GM19328 (cell line): Measurements from ENCODE around the gene UBE2D2.
"Not testable (repeated sequence)": the region's sequence is repeated elsewhere in the genome, so short reads cannot be mapped to it uniquely, and the experiment has no call there.

Source experiments
- ATAC-seq: cut with Tn5 transposase; IDR thresholded peaks from one replicate; pipeline ENCODE4 v1.9.1; 2021; ENCODE audit warnings: mild to moderate bottlenecking, moderate library complexity; ENCODE audit not compliant: unreplicated experiment

UBE2D2 gene

GRCh38 chr5:139560752-139561654 lies at the start of gene UBE2D2:
Gene UBE2D2 (plus strand): TSS chr5:139561339. CDS start chr5:139561792, 453 bp downstream.
- peak; percentile 68 for ATAC-seq

- no peak for ATAC-seq
These were observed 48.3 kb upstream of the UBE2D2 start for GRCh38 chr5:139512786-139513390.

DNA sequence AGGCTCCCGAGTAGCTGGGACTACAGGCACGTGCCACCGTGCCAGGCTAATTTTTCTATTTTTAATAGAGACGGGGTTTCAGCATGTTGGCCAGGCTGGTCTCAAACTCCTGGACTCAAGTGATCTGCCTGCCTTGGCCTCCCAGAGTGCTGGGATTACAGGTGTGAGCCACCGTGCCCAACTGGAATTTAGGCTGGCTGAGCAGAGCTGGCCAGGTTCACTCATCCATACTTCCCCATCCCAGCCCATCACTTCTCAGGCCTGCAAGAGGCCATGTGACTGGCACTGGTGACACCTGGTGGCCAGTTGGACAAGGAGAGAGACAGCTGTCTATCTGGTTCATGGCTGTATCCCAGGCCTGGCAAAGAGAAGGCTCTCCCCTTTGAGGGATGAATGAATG lies 47.7 kb upstream of the UBE2D2 start:
- ATAC-seq = not testable (repeated sequence)

DNA sequence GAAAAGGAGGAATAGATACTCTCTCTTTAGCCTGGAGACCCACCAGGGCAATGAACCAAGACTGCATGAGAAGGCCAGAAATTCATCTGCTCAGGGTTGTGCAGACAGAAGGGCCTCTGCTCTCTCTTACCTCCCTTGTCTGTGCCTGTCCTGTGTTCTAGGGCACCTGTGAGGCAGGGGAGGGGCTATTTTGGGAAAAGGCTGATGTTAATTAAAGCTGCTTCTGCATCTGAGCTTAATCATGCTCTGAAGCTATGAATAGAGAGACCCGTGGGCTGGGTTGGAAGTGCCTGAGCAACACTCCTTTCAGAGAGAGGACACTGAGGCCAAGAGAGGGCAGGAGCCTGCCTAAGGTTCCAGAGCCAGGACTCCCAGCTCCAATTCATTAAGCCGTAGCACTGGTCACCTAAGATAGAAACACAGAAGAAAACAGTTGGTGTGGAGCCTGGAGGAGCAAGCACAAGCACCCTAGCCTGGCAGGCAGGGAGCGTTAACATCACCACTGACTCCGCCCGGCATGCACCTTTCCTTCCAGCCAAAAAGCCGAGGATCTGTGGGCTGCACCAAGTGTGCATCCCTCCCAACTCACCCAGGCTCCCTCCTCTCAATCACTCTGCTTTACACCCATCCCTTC lies 47.2 kb upstream of the UBE2D2 start:
- no peak for ATAC-seq

DNA sequence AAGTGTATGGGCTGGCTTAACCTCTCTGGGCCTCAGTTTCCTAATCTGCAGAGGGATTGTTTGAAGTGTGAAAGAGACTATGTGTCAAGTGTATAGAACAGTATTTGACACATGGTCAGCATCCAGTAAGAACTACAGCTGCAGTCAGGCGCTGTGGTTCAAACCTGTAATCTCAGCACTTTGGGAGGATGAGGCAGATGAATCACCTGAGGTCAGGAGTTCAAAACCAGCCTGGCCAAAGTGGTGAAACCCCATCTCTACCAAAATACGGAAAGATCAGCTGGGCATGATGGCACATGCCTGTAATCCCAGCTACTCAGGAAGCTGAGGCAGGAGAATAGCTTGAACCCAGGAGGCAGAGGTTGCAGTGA lies 46.7 kb upstream of the UBE2D2 start:
- no peak for ATAC-seq

DNA sequence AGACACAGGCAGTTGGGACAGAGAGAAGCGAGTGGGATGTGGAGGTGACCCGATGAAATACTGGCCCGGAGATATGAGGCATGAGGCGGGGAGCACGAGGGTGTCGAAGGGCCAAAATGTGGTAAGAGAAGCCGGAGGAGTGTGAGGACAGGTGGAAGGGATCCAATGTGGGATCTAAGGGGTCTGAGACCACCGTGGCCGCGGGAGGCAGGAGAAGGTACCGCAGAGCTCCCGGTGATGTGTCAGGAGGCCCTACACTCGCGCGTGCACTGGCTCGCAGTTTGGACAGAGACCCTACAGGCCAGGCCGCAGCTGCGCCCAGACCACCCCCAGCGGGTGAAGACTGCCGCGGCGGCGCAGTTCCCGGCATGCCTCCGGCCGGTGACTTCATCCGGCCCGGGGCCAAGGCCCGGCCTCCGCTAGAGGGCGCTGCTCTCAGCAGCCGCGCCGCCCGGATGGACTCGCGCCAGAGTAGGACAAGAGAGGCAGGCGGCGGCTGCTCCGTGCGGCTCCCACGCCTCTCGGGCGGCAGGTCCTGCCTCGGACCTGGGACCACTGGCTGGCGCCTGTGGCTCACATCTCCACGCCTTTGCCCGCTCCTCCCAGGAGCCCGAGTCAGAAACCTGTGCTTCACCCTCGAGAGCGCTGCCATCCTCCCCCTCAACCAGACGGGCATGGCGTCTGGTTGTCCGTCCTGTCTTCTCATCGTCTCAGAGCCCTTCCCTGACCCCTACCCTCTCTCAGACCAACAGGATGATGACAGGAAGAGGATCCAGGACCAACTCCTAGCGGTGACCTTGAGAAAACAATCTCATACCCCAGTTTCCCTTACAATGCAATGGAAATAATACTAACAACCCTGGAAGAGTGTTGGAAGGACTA lies 43.2 kb upstream of the UBE2D2 start:
- ATAC-seq = peak; percentile 79

GRCh38 chr5:139523635-139524445 lies 37.3 kb upstream of the UBE2D2 start:
- no peak for ATAC-seq

GRCh38 chr5:139524446-139524845 lies 36.7 kb upstream of the UBE2D2 start:
- ATAC-seq = no peak

DNA sequence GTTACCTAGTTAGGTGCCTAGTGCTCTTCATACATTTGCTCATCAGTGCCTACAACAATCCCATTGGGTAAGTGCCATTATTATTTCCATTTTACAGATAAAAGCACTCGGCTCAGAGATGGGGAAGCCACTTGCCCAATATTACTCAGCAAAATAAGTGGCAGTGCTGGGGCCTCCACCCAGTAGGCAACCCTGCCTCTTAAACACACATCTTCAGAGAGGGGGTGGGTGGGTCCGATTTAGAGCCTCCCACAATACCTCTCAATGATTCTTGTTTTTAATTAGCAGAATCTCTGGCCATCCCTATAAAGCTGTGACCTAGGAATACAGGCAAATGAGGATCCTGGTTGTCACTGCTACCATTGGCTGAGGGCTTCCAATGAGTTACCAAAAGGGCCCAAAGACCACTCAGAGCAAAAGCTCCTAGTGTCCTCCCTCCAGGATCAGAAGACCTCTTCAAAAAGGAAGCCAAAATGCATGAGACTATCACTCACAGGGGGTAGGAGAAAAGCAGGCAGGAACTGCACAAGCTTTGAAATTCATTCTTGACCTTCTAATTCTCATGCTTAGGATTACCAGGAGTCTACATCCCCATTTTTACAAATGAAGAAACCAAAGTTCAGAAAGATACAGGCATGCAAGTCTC lies 36.1 kb upstream of the UBE2D2 start:
- ATAC-seq = no peak

DNA sequence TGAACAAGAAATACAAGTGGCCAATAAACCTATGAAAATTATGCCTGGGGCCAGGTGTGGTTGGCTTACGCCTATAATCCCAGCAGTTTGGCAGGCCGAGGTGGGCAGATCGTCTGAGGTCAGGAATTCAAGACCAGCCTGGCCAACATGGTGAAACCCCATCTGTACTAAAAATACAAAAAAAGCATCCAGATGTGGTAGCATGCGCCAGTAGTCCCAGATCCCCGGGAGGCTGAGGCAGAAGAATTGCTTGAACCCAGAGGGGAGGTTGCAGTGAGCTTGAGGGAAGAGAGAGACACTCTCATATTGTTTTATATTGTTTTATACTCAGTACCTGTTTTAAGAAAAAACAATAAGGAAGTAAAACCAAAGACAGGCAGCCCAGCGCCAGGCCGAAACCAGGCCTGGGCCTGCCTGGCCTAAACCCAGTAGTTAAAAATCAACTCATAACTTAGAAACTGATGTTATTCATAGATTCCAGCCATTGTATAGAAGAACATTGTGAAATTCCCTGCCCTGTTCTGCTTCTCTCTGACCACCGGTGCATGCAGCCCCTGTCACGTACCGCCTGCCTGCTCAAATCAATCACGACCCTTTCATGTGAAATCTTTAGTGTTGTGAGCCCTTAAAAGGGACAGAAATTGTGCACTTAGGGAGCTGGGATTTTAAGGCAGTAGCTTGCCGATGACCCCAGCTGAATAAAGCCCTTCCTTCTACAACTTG lies 35.4 kb upstream of the UBE2D2 start:
- not testable (repeated sequence) for ATAC-seq

DNA sequence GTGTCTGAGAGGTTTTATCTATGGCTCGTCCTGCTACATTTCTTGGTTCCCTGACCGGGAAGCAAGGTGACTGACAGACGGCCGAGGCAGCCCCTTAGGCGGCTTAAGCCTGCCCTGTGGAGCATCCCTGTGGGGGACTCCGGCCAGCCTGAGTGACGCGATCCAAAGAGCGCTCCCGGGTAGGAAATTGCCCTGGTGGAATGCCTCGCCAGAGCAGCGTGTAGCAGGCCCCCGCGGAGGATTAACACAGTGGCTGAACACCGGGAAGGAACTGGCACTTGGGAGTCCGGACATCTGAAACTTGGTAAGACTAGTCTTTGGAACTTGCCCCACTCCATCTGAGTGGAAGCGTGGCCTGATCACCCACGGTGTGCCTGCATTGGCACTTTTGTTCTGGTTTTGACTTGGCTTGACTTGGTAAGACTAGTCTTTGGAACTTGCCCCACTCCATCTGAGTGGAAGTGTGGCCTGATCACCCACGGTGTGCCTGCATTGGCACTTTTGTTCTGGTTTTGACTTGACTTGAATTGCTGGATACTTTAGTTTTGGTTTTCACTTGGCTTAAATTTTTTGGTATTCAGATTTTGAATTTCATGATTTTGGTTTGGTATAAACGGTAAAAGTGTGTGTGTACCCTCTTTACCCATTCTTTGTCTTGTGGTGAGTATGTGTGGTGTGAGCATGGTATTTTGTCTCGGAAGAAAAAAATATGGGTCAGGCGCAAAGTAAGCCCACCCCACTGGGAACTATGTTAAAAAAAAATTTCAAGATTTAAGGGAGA lies 34.6 kb upstream of the UBE2D2 start:
- not testable (repeated sequence) for ATAC-seq

GRCh38 chr5:139527090-139527470 lies 34.1 kb upstream of the UBE2D2 start:
- not testable (repeated sequence) for ATAC-seq

DNA sequence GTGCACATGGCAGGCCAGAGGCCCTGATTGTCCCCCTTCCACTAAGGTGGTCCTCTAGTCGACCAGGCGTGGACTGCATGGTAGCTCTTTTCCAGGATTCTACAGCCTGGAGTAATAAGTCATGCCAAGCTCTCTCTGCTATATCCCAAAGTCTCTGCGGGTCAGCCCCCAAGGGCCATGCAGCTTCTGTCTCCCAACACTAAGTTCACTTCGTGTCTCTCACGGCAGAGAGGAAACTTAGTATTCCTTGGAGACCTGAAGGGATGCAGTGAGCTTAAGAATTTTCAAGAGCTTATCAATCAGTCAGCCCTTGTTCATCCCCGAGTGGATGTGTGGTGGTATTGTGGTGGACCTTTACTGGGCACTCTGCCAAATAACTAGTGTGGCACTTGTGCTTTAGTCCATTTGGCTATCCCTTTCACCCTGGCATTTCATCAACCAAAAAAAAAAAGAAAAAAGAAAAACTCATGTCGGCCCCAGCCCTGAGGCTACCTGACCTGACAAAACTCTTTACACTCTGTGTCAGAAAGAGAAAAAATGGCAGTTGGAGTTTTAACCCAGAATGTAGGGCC lies 33.2 kb upstream of the UBE2D2 start:
- ATAC-seq = not testable (repeated sequence)

DNA sequence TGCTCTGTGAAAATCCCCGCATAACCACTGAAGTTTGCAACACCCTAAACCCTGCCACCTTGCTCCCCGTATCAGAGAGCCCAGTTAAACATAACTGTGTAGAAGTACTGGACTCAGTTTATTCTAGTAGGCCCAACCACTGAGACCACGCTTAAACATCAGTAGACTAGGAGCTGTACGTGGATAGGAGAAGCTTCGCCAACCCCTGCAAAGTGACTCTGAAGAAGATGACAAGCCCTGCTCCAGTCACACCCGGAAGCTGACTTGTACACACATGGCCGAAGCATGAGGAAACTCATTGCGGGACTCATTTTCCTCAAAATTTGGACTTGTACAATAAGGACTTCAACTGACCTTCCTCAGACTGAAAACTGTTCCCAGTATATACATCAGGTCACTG lies 32.4 kb upstream of the UBE2D2 start:
- not testable (repeated sequence) for ATAC-seq

- ATAC-seq = not testable (repeated sequence)
These were observed 31.1 kb upstream of the UBE2D2 start for GRCh38 chr5:139530079-139530478.

DNA sequence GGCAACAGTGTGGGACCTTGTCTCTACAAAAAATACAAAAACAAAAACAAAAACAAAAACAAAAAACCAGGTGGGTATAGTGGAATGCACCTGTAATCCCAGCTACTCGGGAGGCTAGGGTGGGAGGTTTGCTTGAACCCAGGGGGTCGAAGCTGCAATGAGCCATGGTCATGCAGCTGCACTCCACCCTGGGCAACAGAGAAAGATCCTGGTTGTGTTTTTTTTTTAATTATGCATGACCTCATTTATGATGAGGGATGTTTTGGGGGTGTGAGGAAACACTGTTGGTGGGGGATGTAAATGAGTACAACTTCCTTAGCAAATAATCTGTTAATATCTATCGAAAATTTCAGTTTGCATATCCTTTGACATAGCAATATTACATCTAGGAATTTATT lies 29.4 kb upstream of the UBE2D2 start:
- ATAC-seq = no peak

DNA sequence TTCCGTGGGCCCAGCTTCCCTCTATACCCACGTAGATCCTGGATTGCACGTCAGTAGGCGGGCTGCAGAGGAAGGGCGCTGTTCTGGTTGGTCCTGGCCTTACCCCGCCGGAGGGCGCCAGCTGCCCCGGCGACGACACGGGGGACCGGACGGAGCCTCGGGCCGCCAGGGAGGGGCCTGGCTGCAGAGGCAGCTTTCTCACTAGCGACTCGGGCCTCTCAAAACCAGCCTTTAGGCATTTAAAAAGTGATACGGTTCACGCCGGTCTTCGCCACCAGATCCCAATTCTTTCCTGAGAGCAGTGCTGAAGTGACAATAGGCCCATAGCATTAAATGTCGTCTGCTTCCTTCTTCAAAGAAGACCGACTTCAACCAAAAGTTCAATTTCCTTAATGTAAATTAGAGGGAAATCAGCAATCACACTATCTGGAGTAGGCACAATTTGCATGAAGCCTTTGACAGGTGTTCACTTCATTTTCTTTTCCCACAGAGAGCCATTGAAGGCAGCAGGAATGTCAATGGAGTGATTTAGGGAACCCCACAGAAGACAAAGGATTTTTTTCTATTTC lies 17.6 kb upstream of the UBE2D2 start:
- peak; percentile 79 for ATAC-seq
